Endodermal cell (in vitro differentiated cells): Measurements from ENCODE around the gene B4GALNT3. TPM values are rescaled to one million over a fixed set of nuclear protein-coding genes. Genes with fewer than 3 reads are reported as not detected.

Experiments
- DNase-seq: peaks from one replicate; pipeline ENCODE4 v3.0.0-alpha.2; 2017
- H3K27ac ChIP-seq: 2 replicates; pipeline ENCODE4 v1.5.1; 2013; ENCODE audit warnings: mild to moderate bottlenecking, low read depth, low read length, moderate library complexity
- H3K27me3 ChIP-seq: 2 replicates; pipeline ENCODE4 v1.6.1; 2013; ENCODE audit warnings: mild to moderate bottlenecking, low read length, moderate library complexity; ENCODE audit not compliant: insufficient read depth, control insufficient read depth, poor library complexity, severe bottlenecking
- H3K36me3 ChIP-seq: 2 replicates; pipeline ENCODE4 v1.7.0; 2013; ENCODE audit warnings: mild to moderate bottlenecking, low read length, moderate library complexity; ENCODE audit not compliant: control insufficient read depth, insufficient read depth
- H3K4me1 ChIP-seq: one replicate; pipeline ENCODE4 v1.7.0; 2013; ENCODE audit warnings: low read length; ENCODE audit not compliant: control insufficient read depth, insufficient read depth
- H3K4me3 ChIP-seq: 2 replicates; pipeline ENCODE4 v1.5.1; 2013; ENCODE audit warnings: mild to moderate bottlenecking, low read length, moderate library complexity
- H3K9ac ChIP-seq: 2 replicates; pipeline ENCODE4 v1.6.1; 2013; ENCODE audit warnings: mild to moderate bottlenecking, low read length, moderate library complexity; ENCODE audit not compliant: poor library complexity, severe bottlenecking; ENCODE audit errors: extremely low read depth
- H3K9me3 ChIP-seq: 2 replicates; pipeline ENCODE4 v1.6.1; 2013; ENCODE audit warnings: mild to moderate bottlenecking, low read length, moderate library complexity; ENCODE audit not compliant: control insufficient read depth
- H3K27ac Mint-ChIP-seq: 2 replicates; pipeline ENCODE4 v1.8.0; 2020; ENCODE audit warnings: mixed read lengths
- H3K27me3 Mint-ChIP-seq: 2 replicates; pipeline ENCODE4 v1.8.0; 2021; ENCODE audit warnings: mild to moderate bottlenecking, mixed read lengths; ENCODE audit not compliant: insufficient read depth
- H3K36me3 Mint-ChIP-seq: 2 replicates; pipeline ENCODE4 v1.8.0; 2020; ENCODE audit warnings: low read depth, mixed read lengths
- H3K4me1 Mint-ChIP-seq: 2 replicates; pipeline ENCODE4 v1.8.0; 2020; ENCODE audit warnings: mixed read lengths
- H3K4me3 Mint-ChIP-seq: 2 replicates; pipeline ENCODE4 v1.8.0; 2020; ENCODE audit warnings: mild to moderate bottlenecking, moderate library complexity, mixed read lengths
- H3K9me3 Mint-ChIP-seq: 2 replicates; pipeline ENCODE4 v1.8.0; 2020; ENCODE audit warnings: mild to moderate bottlenecking, mixed read lengths
- CTCF ChIP-seq: fragments of 200-600 bp; sonication (generic); conservative IDR thresholded peaks from 2 replicates; pipeline ENCODE4 v1.5.0; 2021; ENCODE audit warnings: antibody characterized with exemption, mild to moderate bottlenecking
- WGBS, 2 experiments: methylation state at CpG; one replicate each; pipeline versions ENCODE4 v1.1.5 to v1.1.7; 2013; ENCODE audit warnings: missing lambda C conversion rate in 2 of 2, mixed read lengths in 1 of 2; ENCODE audit not compliant: insufficient coverage in 1 of 2, insufficient read length in 1 of 2; 5-methylcytosine and 5-hydroxymethylcytosine counted together
- total RNA-seq, 2 donors: library from RNA; stranded (reverse); fragmentation: NEBNext Ultra II Directional in 1 of 2; extraction: Animal tissue kit (Norgen Biotek cat#: 25700) in 1 of 2; gene quantifications; 2 replicates in 1 of 2; 3 replicates in 1 of 2; pipeline ENCODE4 v1.2.1, GENCODE V29; 2021

The B4GALNT3 gene
- total RNA-seq, 2 donors from 2014 or later = 61.5 to 155 TPM

- Mint-ChIP-seq H3K4me1 (no peaks in the 10 kb centered on the region), H3K27ac (no peak overlapping the region), H3K36me3 (peaks cover 47% of the 10 kb centered on the region), H3K4me3 (no peak overlapping the region), H3K27me3 (peaks cover 2% of the 10 kb centered on the region), H3K9me3 (no peaks in the 10 kb centered on the region)
- H3K27ac ChIP-seq = no peak overlapping the region
- peaks cover 22% of the 10 kb centered on the region for H3K36me3 ChIP-seq
- H3K4me1 ChIP-seq = no peaks in the 10 kb centered on the region
- TF ChIP-seq CTCF = no peak
- WGBS, 2 experiments = 89 to 92% methylated on average over 5 to 8 of the region's 8 CpGs
- DNase-seq = no peak
- H3K27me3 ChIP-seq = no peaks in the 10 kb centered on the region
- H3K9me3 ChIP-seq = no peaks in the 10 kb centered on the region
- no peak overlapping the region for H3K4me3 ChIP-seq
- H3K9ac ChIP-seq = no peak overlapping the region
Measured at GRCh38 chr12:563250-563781, 103.6 kb downstream of the B4GALNT3 start.

GRCh38 chr12:563787-564298, 104.1 kb downstream of the B4GALNT3 start:
- peaks cover 22% of the 10 kb centered on the region for H3K36me3 ChIP-seq
- H3K4me3 ChIP-seq = no peak overlapping the region
- no peak for TF ChIP-seq CTCF
- no peak for DNase-seq
- Mint-ChIP-seq H3K4me3 (no peak overlapping the region), H3K36me3 (peaks cover 42% of the 10 kb centered on the region), H3K27me3 (peaks cover 2% of the 10 kb centered on the region), H3K27ac (no peak overlapping the region), H3K9me3 (no peaks in the 10 kb centered on the region), H3K4me1 (no peaks in the 10 kb centered on the region)
- H3K27me3 ChIP-seq = no peaks in the 10 kb centered on the region
- no peak overlapping the region for H3K9ac ChIP-seq
- H3K9me3 ChIP-seq = no peaks in the 10 kb centered on the region
- no peak overlapping the region for H3K27ac ChIP-seq
- WGBS, 2 experiments = 93 to 97% methylated on average over 6 to 7 of the region's 7 CpGs
- H3K4me1 ChIP-seq = no peaks in the 10 kb centered on the region

- no peak overlapping the region for H3K27ac ChIP-seq
- H3K27me3 ChIP-seq = no peaks in the 10 kb centered on the region
- Mint-ChIP-seq H3K36me3 (peaks cover 29% of the 10 kb centered on the region), H3K4me3 (no peak overlapping the region), H3K27me3 (peaks cover 5% of the 10 kb centered on the region), H3K27ac (peak overlapping the region; percentile 7), H3K9me3 (no peaks in the 10 kb centered on the region), H3K4me1 (peaks cover 7% of the 10 kb centered on the region)
- H3K9me3 ChIP-seq = no peaks in the 10 kb centered on the region
- WGBS, 2 experiments = 96 to 97% methylated on average over 7 to 8 of the region's 8 CpGs
- TF ChIP-seq CTCF = no peak
- no peak overlapping the region for H3K4me3 ChIP-seq
- no peak overlapping the region for H3K9ac ChIP-seq
- peaks cover 3% of the 10 kb centered on the region for H3K4me1 ChIP-seq
- DNase-seq = no peak
- peaks cover 16% of the 10 kb centered on the region for H3K36me3 ChIP-seq
Measured at GRCh38 chr12:565161-565560, 105.4 kb downstream of the B4GALNT3 start.
